Mammary epithelial cell (primary cell): Measurements from ENCODE around the gene CASZ1.

Source experiments
- EZH2 ChIP-seq: IDR thresholded peaks from 2 replicates; pipeline ENCODE4 v1.6.1; 2012; ENCODE audit warnings: low read length, inconsistent platforms, borderline replicate concordance
- TF ChIP-seq, protein P1 (sequence below), 2 donors: IDR thresholded peaks in 1 of 2; conservative IDR thresholded peaks in 1 of 2; 2 replicates each; pipeline ENCODE4 v1.5.1; 2011 to 2012; ENCODE audit warnings: inconsistent platforms in 2 of 2, low read length in 2 of 2, mild to moderate bottlenecking in 2 of 2, control low read depth in 1 of 2, low read depth in 1 of 2; ENCODE audit not compliant: insufficient read depth in 1 of 2; ENCODE audit errors: extremely low read depth in 1 of 2

- TF ChIP-seq, protein P1, sequence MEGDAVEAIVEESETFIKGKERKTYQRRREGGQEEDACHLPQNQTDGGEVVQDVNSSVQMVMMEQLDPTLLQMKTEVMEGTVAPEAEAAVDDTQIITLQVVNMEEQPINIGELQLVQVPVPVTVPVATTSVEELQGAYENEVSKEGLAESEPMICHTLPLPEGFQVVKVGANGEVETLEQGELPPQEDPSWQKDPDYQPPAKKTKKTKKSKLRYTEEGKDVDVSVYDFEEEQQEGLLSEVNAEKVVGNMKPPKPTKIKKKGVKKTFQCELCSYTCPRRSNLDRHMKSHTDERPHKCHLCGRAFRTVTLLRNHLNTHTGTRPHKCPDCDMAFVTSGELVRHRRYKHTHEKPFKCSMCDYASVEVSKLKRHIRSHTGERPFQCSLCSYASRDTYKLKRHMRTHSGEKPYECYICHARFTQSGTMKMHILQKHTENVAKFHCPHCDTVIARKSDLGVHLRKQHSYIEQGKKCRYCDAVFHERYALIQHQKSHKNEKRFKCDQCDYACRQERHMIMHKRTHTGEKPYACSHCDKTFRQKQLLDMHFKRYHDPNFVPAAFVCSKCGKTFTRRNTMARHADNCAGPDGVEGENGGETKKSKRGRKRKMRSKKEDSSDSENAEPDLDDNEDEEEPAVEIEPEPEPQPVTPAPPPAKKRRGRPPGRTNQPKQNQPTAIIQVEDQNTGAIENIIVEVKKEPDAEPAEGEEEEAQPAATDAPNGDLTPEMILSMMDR (conservative IDR thresholded peaks at IDR 0.05 in 1 of 2, IDR thresholded peaks at IDR 0.05 in 1 of 2; ENCODE audit: extremely low read depth in 1 of 2, insufficient read depth in 1 of 2, low read depth in 1 of 2, low read length in 2 of 2) = no peak
- no peak for TF ChIP-seq EZH2
Measured at GRCh38 chr1:10688409-10688786, 108.0 kb downstream of the CASZ1 start.
